HEK293T (cell line): ENCODE measurements around the gene BRD3.
"Not testable (repeated sequence)": the region's sequence is repeated elsewhere in the genome, so short reads cannot be mapped to it uniquely, and the experiment has no call there.

Experiments used
- CTCF ChIA-PET: fragments of 350-600 bp; formaldehyde crosslinking; extraction: SDS; loops from one replicate; lab custom pipeline; 2021; ENCODE audit warnings: antibody characterized with exemption, inconsistent platforms; lab: Yijun Ruan, JAX
- POLR2A ChIA-PET: fragments of 350-600 bp; formaldehyde crosslinking; extraction: SDS; loops from one replicate; lab custom pipeline; 2020; ENCODE audit warnings: antibody characterized with exemption, inconsistent platforms; lab: Yijun Ruan, JAX
- DNase-seq: peaks from one replicate; pipeline ENCODE4 v3.0.0; 2012; ENCODE audit warnings: mixed read lengths; ENCODE audit errors: extremely low spot score
- ARNT ChIP-seq: fragments of 450-650 bp; IDR thresholded peaks from 2 replicates; pipeline ENCODE4 v1.6.1; 2017; ENCODE audit warnings: mild to moderate bottlenecking
- BHLHE40 ChIP-seq: fragments of 450-650 bp; IDR thresholded peaks from 2 replicates; pipeline ENCODE4 v1.6.1; 2016; ENCODE audit warnings: mild to moderate bottlenecking, moderate library complexity, borderline replicate concordance
- CTBP1 ChIP-seq: fragments of 450-650 bp; IDR thresholded peaks from 2 replicates; pipeline ENCODE4 v1.6.1; 2016; ENCODE audit warnings: borderline replicate concordance
- ELF4 ChIP-seq: fragments of 450-650 bp; IDR thresholded peaks from 2 replicates; pipeline ENCODE4 v1.6.1; 2017; ENCODE audit warnings: antibody characterized with exemption
- FOXA1 ChIP-seq: fragments of 450-650 bp; IDR thresholded peaks from 2 replicates; pipeline ENCODE4 v1.6.1; 2016; ENCODE audit warnings: mild to moderate bottlenecking
- FOXK2 ChIP-seq: fragments of 450-650 bp; IDR thresholded peaks from 2 replicates; pipeline ENCODE4 v1.6.1; 2016; ENCODE audit warnings: mild to moderate bottlenecking
- FOXM1 ChIP-seq: fragments of 450-650 bp; IDR thresholded peaks from 2 replicates; pipeline ENCODE4 v1.6.1; 2017; ENCODE audit warnings: mild to moderate bottlenecking, borderline replicate concordance
- HDGF ChIP-seq: fragments of 450-650 bp; IDR thresholded peaks from 2 replicates; pipeline ENCODE4 v1.6.1; 2017; ENCODE audit warnings: antibody characterized with exemption, borderline replicate concordance
- L3MBTL2 ChIP-seq: fragments of 450-650 bp; conservative IDR thresholded peaks from 2 replicates; pipeline ENCODE4 v1.6.1; 2016; ENCODE audit warnings: mild to moderate bottlenecking
- LEF1 ChIP-seq: fragments of 450-650 bp; IDR thresholded peaks from 2 replicates; pipeline ENCODE4 v1.6.1; 2017; ENCODE audit warnings: mild to moderate bottlenecking, borderline replicate concordance
- NFRKB ChIP-seq: fragments of 450-650 bp; IDR thresholded peaks from 2 replicates; pipeline ENCODE4 v1.6.1; 2016; ENCODE audit warnings: mild to moderate bottlenecking, moderate library complexity
- PKNOX1 ChIP-seq: fragments of 450-650 bp; IDR thresholded peaks from 2 replicates; pipeline ENCODE4 v1.6.1; 2016
- SP1 ChIP-seq: fragments of 450-650 bp; IDR thresholded peaks from 2 replicates; pipeline ENCODE4 v1.6.1; 2017
- SUZ12 ChIP-seq: fragments of 450-650 bp; IDR thresholded peaks from 2 replicates; pipeline ENCODE4 v1.6.1; 2016; ENCODE audit warnings: mild to moderate bottlenecking
- TARDBP ChIP-seq: fragments of 450-650 bp; IDR thresholded peaks from 2 replicates; pipeline ENCODE4 v1.6.1; 2016
- ZNF384 ChIP-seq: fragments of 450-650 bp; IDR thresholded peaks from 2 replicates; pipeline ENCODE4 v1.6.1; 2016

Gene BRD3

GRCh38 chr9:133989625-133990365 lies 78.0 kb downstream of the BRD3 start:
- POLR2A ChIA-PET: no interaction called here
- CTCF ChIA-PET: no interaction called here
- DNase-seq: no peak
- no peak for TF ChIP-seq ELF4
- no peak for TF ChIP-seq CTBP1
- no peak for TF ChIP-seq ARNT
- TF ChIP-seq BHLHE40: no peak
- TF ChIP-seq HDGF: no peak
- no peak for TF ChIP-seq FOXA1
- TF ChIP-seq SUZ12: no peak
- TF ChIP-seq ZNF384: no peak

- CTCF ChIA-PET: interaction anchor here (0.5 kb wide), 1 partner anchor 141 kb away, joined by 5 read pairs; no protein-coding TSS in a partner anchor
- DNase-seq, POLR2A ChIA-PET: not testable (repeated sequence)
Measured at GRCh38 chr9:133988771-133989170, 79.1 kb downstream of the BRD3 start.

- no peak for TF ChIP-seq SP1
- TF ChIP-seq L3MBTL2: no peak
- TF ChIP-seq ZNF384: no peak
- TF ChIP-seq HDGF: no peak
- no peak for TF ChIP-seq TARDBP
- TF ChIP-seq SUZ12: no peak
- TF ChIP-seq FOXM1: no peak
- no peak for TF ChIP-seq ELF4
- no peak for TF ChIP-seq PKNOX1
- TF ChIP-seq ARNT: no peak
- no peak for TF ChIP-seq CTBP1
- no peak for TF ChIP-seq FOXA1
- TF ChIP-seq FOXK2: no peak
- no peak for TF ChIP-seq BHLHE40
- TF ChIP-seq LEF1: no peak
- TF ChIP-seq NFRKB: no peak
- DNase-seq: no peak
- ChIA-PET POLR2A (no interaction called here), CTCF (interaction anchor here (0.5 kb wide), 1 partner anchor 140 kb away, joined by 5 read pairs; no protein-coding TSS in a partner anchor)
Measured at GRCh38 chr9:133987946-133988665, 79.7 kb downstream of the BRD3 start.

- TF ChIP-seq FOXK2: no peak
- TF ChIP-seq FOXM1: no peak
- TF ChIP-seq NFRKB: no peak
- no peak for TF ChIP-seq TARDBP
- ChIA-PET CTCF (no interaction called here), POLR2A (no interaction called here)
- DNase-seq: no peak
Measured at GRCh38 chr9:133987446-133987788, 80.4 kb downstream of the BRD3 start.

- DNase-seq: no peak
- ChIA-PET CTCF (no interaction called here), POLR2A (no interaction called here)
- TF ChIP-seq PKNOX1 (no peak), BHLHE40 (no peak)
Measured at GRCh38 chr9:133986774-133987445, 80.9 kb downstream of the BRD3 start.

GRCh38 chr9:133986061-133986460 lies 81.8 kb downstream of the BRD3 start:
- ChIA-PET CTCF (no interaction called here), POLR2A (no interaction called here)
- TF ChIP-seq HDGF (no peak), SP1 (no peak), ELF4 (no peak), FOXA1 (no peak), TARDBP (no peak), ZNF384 (no peak), ARNT (no peak), FOXM1 (no peak), FOXK2 (no peak), NFRKB (no peak), L3MBTL2 (no peak), LEF1 (no peak), BHLHE40 (no peak), PKNOX1 (no peak), CTBP1 (no peak), SUZ12 (no peak)
- no peak for DNase-seq
